GM18526 (cell line): ENCODE data around the gene INAVA.

Source experiments
- POLR2A ChIP-seq: IDR thresholded peaks from 3 replicates; pipeline ENCODE4 v1.6.1; 2011; ENCODE audit not compliant: insufficient read length; ENCODE audit errors: extremely low read depth

Gene INAVA

GRCh38 chr1:200889571-200889970 is 5.1 kb upstream of the INAVA start:
- no peak for TF ChIP-seq POLR2A

GRCh38 chr1:200890027-200890426 is 4.7 kb upstream of the INAVA start:
- TF ChIP-seq POLR2A, result no peak

- peak; percentile 30 for TF ChIP-seq POLR2A
Observed at GRCh38 chr1:200890818-200891773, 3.6 kb upstream of the INAVA start.

GRCh38 chr1:200891774-200892157 is 2.9 kb upstream of the INAVA start:
- no peak for TF ChIP-seq POLR2A

GRCh38 chr1:200892546-200892945 is 2.2 kb upstream of the INAVA start:
- no peak for TF ChIP-seq POLR2A

- TF ChIP-seq POLR2A, result no peak
Observed at GRCh38 chr1:200892958-200893357, 1.7 kb upstream of the INAVA start.

GRCh38 chr1:200893411-200893901 is 1.2 kb upstream of the INAVA start:
- TF ChIP-seq POLR2A, result no peak

- TF ChIP-seq POLR2A, result no peak
Observed at GRCh38 chr1:200895443-200895789, 716 bp downstream of the INAVA start.

GRCh38 chr1:200895801-200896530 is 1.3 kb downstream of the INAVA start:
- no peak for TF ChIP-seq POLR2A

GRCh38 chr1:200896531-200897196 is 2.0 kb downstream of the INAVA start:
- no peak for TF ChIP-seq POLR2A

GRCh38 chr1:200897259-200897658 is 2.6 kb downstream of the INAVA start:
- TF ChIP-seq POLR2A, result no peak

GRCh38 chr1:200899015-200899386 is 4.3 kb downstream of the INAVA start:
- TF ChIP-seq POLR2A, result no peak

GRCh38 chr1:200899451-200899915 is 4.8 kb downstream of the INAVA start:
- no peak for TF ChIP-seq POLR2A

- no peak for TF ChIP-seq POLR2A
Observed at GRCh38 chr1:200899954-200900867, 5.5 kb downstream of the INAVA start.
